ENCODE data around the gene CCDC28B. TPM values are rescaled to one million over a fixed set of nuclear protein-coding genes. Genes with fewer than 3 reads are reported as not detected.

CCDC28B gene
- total RNA-seq, 2 experiments from 2014 or later = 27.0 to 27.7 TPM

DNA sequence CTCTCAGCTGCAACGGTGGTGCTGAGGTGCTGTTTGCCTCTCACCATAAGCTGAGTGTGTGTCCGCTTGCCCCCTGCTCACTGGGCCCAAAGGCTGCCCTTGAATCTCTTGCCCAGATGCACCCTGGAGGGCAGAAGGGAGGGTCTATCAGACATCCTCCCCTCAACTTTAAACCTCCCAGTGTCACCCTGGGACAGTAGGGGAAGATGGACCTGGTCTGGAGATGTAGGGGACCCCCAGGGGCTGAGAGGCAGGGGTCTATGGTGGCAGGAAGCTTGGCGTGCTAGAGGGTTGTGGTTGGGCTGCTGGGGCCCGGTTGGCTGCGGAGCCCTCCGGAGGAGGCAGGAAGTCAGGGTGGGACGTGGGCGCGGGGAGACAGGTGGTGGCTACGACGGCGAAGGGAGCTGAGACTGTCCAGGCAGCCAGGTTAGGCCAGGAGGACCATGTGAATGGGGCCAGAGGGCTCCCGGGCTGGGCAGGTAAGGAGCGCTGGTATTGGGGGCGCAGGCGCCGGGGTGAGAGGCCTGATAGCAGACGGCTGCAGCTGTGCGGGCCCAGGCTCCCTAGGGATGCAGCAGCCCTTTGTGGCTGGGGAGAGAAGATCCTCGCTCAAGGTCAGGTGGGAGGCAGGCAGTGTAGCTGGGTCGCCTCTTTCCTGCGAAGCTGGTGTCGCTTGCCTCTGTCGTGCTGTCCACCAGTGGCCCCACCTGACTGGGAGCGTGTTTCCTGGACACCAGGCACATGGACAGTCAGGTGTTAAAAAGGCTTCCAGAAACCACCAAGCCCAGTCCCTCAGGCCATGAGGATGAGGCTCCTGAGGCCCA lies 50.7 kb downstream of the CCDC28B start, which contains the start of gene LCK:
Gene LCK (plus strand): TSS at position 373 of the 824 bp plus-strand sequence. CDS start 23,065 bp downstream, outside the sequence.
- CTCF ChIA-PET = interaction anchor here (0.6 to 7.4 kb wide), 12 partner anchors 8 to 121 kb away, joined by 3 to 56 read pairs (median 4); partner anchors contain the start of genes HDAC1 and MARCKSL1
- Mint-ChIP-seq H3K36me3 (ENCODE audit: low read depth) (peaks cover 42% of the 10 kb centered on the region), H3K27ac (peak within 1 kb of the TSS; percentile 99), H3K4me3 (peak within 1 kb of the TSS; percentile 100), H3K4me1 (ENCODE audit: low read depth) (peaks cover 53% of the 10 kb centered on the region), H3K9me3 (no peaks in the 10 kb centered on the region), H3K27me3 (no peaks in the 10 kb centered on the region)
- intact Hi-C loops (cut with micrococcal nuclease) = no loop called here
- DNase-seq (peak; percentile 91), ATAC-seq (peak; percentile 40)
- TF ChIP-seq, protein P1, sequence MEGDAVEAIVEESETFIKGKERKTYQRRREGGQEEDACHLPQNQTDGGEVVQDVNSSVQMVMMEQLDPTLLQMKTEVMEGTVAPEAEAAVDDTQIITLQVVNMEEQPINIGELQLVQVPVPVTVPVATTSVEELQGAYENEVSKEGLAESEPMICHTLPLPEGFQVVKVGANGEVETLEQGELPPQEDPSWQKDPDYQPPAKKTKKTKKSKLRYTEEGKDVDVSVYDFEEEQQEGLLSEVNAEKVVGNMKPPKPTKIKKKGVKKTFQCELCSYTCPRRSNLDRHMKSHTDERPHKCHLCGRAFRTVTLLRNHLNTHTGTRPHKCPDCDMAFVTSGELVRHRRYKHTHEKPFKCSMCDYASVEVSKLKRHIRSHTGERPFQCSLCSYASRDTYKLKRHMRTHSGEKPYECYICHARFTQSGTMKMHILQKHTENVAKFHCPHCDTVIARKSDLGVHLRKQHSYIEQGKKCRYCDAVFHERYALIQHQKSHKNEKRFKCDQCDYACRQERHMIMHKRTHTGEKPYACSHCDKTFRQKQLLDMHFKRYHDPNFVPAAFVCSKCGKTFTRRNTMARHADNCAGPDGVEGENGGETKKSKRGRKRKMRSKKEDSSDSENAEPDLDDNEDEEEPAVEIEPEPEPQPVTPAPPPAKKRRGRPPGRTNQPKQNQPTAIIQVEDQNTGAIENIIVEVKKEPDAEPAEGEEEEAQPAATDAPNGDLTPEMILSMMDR (IDR thresholded peaks at IDR 0.05) = no peak
- POLR2A ChIA-PET = interaction anchor here (0.6 to 9.1 kb wide), 29 partner anchors 10 to 837 kb away, joined by 3 to 93 read pairs (median 5); partner anchors contain the start of genes BSDC1, CCDC28B, HDAC1 and MARCKSL1

Other genes starting within 250 kb of the CCDC28B start
- 100 to 1,000 TPM; 201 to 203 TPM for gene KHDRBS1, start 186.7 kb upstream of the CCDC28B start, total RNA-seq
- 10 to 100 TPM; 25.3 to 27.7 TPM for gene TMEM39B, start 127.7 kb upstream of the CCDC28B start, total RNA-seq
- gene KPNA6, start 92.5 kb upstream of the CCDC28B start, total RNA-seq = 10 to 100 TPM; 70.8 to 74.3 TPM
- 10 to 100 TPM; 71.5 to 73.3 TPM for gene TXLNA, start 20.9 kb upstream of the CCDC28B start, total RNA-seq
- gene IQCC, start 5.1 kb downstream of the CCDC28B start, total RNA-seq = 1 to 10 TPM; 4.2 to 4.4 TPM
- gene DCDC2B, start 8.5 kb downstream of the CCDC28B start, total RNA-seq = not detected
- gene TMEM234, start 21.8 kb downstream of the CCDC28B start, total RNA-seq = 1 to 10 TPM; 6.9 to 7.7 TPM
- 100 to 1,000 TPM; 328 to 335 TPM for gene EIF3I, start 21.8 kb downstream of the CCDC28B start, total RNA-seq
- gene FAM167B, start 46.6 kb downstream of the CCDC28B start, total RNA-seq = under 1 TPM; 0.38 to 0.89 TPM
- gene LCK, start 50.7 kb downstream of the CCDC28B start, total RNA-seq = 100 to 1,000 TPM; 289 to 292 TPM
- gene HDAC1, start 91.5 kb downstream of the CCDC28B start, total RNA-seq = 100 to 1,000 TPM; 126 to 127 TPM
- 10 to 100 TPM; 31.2 to 33.5 TPM for gene MARCKSL1, start 135.6 kb downstream of the CCDC28B start, total RNA-seq
- gene FAM229A, start 161.9 kb downstream of the CCDC28B start, total RNA-seq = 1 to 10 TPM; 4.6 to 5.5 TPM
- gene TSSK3, start 161.9 kb downstream of the CCDC28B start, total RNA-seq = under 1 TPM; 0.85 to 0.90 TPM
- 10 to 100 TPM; 30.6 to 33.3 TPM for gene BSDC1, start 193.8 kb downstream of the CCDC28B start, total RNA-seq